Measurements from ENCODE around the gene RPL37A. TPM values are rescaled to one million over a fixed set of nuclear protein-coding genes. Genes with fewer than 3 reads are reported as not detected.

The RPL37A gene
- total RNA-seq, 1 donor from 2014 or later: 1,151 TPM

- DNase-seq (ENCODE audit: low spot score): peak; percentile 81
Observed at GRCh38 chr2:216546641-216547403, 48.2 kb downstream of the RPL37A start.

GRCh38 chr2:216548901-216549331 lies 50.3 kb downstream of the RPL37A start:
- DNase-seq (ENCODE audit: low spot score): no peak

GRCh38 chr2:216549926-216550690 lies 51.5 kb downstream of the RPL37A start:
- DNase-seq (ENCODE audit: low spot score): peak; percentile 52

- DNase-seq (ENCODE audit: low spot score): peak; percentile 53
Observed at GRCh38 chr2:216551234-216552068, 52.8 kb downstream of the RPL37A start.

- no peak for DNase-seq (ENCODE audit: low spot score)
Observed at GRCh38 chr2:216553093-216553478, 54.4 kb downstream of the RPL37A start.

Other genes starting within 250 kb of the RPL37A start
- gene MARCHF4, start 126.4 kb upstream of the RPL37A start, total RNA-seq (ENCODE audit: insufficient read depth, low replicate concordance): 1.9 TPM
- 33.7 TPM for gene SMARCAL1, start 86.4 kb upstream of the RPL37A start, total RNA-seq (ENCODE audit: insufficient read depth, low replicate concordance)
- 150 TPM for gene IGFBP2, start 134.6 kb downstream of the RPL37A start, total RNA-seq (ENCODE audit: insufficient read depth, low replicate concordance)
- 152 TPM for gene IGFBP5, start 196.7 kb downstream of the RPL37A start, total RNA-seq (ENCODE audit: insufficient read depth, low replicate concordance)